ENCODE results near the gene MACROD2.

DNA sequence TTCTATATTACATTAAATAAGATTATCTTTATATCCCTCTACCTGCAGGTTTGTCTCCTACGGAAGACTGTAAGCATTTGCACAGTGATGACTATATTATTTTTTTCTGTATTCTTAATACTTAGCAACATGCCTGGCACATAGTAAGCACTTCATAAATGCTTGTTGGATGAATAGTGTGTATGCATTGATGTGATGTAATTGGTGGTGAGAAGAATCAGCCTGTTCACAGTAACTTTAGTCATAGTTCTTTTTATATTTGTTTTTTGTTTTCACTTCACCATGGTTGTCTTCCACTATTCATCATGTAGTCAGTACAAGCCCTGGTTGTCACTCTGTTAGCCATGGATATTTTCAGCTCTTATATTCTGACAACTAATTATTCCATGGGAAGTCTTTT, 526.1 kb downstream of the MACROD2 start:
- TF ChIP-seq EP300 (IDR thresholded peaks at IDR 0.05) (no peak), POLR2A (IDR thresholded peaks at IDR 0.05) (no peak)
- TF ChIP-seq, protein P1, sequence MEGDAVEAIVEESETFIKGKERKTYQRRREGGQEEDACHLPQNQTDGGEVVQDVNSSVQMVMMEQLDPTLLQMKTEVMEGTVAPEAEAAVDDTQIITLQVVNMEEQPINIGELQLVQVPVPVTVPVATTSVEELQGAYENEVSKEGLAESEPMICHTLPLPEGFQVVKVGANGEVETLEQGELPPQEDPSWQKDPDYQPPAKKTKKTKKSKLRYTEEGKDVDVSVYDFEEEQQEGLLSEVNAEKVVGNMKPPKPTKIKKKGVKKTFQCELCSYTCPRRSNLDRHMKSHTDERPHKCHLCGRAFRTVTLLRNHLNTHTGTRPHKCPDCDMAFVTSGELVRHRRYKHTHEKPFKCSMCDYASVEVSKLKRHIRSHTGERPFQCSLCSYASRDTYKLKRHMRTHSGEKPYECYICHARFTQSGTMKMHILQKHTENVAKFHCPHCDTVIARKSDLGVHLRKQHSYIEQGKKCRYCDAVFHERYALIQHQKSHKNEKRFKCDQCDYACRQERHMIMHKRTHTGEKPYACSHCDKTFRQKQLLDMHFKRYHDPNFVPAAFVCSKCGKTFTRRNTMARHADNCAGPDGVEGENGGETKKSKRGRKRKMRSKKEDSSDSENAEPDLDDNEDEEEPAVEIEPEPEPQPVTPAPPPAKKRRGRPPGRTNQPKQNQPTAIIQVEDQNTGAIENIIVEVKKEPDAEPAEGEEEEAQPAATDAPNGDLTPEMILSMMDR (IDR thresholded peaks at IDR 0.05), result no peak

Data from ovary (tissue), 3 donors.